HG02571 (cell line): ENCODE data around the gene CA6.
"Not testable (repeated sequence)": the region's sequence is repeated elsewhere in the genome, so short reads cannot be mapped to it uniquely, and the experiment has no call there.

Experiments
- ATAC-seq: cut with Tn5 transposase; IDR thresholded peaks from one replicate; pipeline ENCODE4 v1.9.1; 2021; ENCODE audit warnings: mild to moderate bottlenecking, moderate library complexity; ENCODE audit not compliant: unreplicated experiment

The CA6 gene

DNA sequence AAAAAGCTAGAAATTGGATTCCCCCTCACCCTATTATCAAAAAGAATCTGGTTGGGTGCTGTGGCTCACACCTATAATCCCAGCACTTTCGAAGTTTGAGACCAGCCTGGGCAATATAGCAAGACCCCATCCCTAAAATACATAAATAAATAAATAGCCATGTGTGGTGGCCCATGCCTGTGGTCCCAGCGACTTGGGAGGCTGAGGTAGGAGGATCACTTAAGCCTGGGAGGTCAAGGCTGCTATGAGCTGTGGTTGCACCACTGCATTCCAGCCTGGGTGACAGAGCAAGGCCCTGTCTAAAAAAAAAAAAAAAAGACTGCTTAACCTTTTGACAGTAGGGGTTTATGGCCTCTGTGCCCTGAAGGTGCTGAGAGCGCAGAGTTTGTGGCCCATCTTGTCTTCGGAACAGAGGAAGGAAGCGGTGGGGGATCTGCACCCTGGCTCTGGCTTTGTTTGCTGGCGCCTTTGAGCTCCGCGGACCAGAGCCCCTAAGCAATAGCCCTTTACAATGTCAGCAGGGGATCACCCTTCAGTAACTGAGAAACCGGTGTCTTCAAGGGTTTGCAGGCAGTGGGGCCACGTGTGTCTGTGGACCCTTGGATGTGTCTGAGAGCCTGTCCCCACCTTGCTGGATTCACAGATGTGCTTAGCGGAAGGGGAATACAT lies 58.5 kb downstream of the CA6 start:
- ATAC-seq = no peak

DNA sequence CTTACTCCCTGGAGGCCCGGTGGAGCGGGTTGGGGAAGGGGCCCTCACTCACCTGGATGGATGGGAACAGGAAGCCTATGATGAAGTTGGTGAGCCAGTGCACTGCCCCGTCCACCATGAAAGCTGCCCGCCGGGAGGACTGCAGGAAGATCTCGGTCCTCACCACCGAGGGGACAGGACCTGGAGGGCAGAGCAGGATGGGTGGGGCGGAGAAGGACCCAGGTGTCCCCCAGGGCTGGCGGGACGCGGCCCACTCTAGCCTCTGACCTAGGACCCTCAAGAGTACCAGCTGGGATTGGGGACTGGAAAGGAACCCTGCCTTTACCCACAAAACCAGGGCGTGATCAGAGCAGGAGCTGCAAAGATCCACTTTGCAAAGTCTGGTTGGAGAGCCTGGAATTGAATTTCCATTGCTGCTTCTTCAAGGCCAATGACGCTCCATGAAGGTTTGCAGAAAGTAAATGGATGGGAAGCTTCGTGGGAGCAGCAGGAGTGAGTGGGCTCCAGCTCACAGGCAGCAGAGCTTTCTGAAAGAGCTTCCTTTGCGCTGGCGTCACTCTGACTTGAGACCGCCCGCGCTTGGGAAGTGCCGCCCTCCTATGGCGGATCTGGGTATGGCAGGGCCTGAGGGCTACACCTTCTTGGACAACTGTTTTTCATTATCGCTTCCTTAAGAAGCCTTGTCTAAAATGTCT lies 59.2 kb downstream of the CA6 start:
- ATAC-seq = no peak

DNA sequence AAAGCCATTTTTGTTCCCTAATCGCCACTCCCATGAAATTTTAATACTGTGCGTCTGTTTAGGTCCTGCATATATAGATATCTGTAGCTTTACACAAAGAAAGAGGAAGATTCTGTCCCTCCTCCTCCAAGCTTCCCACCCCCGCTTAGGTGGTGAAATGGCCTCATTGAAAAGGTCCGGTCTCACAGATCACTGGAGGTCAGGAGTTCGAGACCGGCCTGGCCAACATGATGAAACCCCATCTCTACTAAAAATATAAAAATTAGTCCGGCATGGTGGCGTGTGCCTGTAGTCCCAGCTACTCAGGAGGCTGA lies 59.7 kb downstream of the CA6 start:
- no peak for ATAC-seq

DNA sequence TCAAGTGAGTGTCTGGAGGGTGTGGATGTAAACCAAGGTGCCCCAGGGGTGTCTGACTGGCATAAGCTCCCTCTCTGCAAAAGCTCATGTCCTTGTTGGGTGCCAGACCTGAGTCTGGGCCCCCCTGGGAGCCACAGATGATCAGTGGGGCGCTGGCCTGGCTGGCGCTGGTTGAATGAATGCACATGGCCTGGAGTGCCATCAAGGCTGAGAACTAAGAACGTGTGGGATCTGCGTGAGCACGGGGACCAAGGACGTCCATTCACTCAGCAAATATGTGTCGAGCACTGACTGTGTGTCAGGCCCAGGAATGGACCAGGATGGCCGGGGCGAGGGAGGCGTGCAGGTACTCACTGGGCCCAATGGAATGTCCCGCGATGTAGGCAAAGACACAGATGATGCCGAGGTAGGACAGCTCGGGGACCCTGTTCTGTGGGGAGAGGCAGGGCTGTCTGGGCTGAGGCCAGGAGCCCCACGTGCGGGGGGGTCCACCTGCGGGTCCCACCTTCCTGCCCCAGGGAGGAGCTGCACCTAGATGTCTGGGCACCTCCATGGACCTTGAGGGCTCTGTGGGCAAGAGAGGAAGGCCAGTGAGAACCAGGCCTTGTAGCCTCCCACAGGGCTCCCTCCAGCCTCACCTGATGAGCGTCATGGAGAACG lies 61.4 kb downstream of the CA6 start:
- ATAC-seq = no peak

DNA sequence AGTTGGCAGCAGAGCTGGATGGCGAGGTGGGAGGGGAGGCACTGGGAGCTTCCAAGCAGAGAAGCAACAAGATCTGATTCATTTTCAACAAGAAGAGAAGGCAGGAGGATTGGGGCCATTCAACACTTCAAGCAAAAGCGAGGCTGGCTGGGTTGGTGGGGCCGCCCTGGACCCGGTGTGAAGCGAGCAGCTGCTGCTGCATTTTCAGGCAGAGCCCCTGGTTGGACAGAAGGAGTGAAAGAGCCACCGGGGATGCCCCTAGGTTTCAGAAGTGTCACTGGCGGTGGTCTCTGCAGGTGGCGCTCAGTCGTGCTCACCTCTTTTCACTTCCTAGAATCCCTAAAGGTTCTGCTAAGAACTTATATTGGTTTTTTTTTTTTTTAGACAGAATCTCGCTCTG lies 62.6 kb downstream of the CA6 start:
- no peak for ATAC-seq

DNA sequence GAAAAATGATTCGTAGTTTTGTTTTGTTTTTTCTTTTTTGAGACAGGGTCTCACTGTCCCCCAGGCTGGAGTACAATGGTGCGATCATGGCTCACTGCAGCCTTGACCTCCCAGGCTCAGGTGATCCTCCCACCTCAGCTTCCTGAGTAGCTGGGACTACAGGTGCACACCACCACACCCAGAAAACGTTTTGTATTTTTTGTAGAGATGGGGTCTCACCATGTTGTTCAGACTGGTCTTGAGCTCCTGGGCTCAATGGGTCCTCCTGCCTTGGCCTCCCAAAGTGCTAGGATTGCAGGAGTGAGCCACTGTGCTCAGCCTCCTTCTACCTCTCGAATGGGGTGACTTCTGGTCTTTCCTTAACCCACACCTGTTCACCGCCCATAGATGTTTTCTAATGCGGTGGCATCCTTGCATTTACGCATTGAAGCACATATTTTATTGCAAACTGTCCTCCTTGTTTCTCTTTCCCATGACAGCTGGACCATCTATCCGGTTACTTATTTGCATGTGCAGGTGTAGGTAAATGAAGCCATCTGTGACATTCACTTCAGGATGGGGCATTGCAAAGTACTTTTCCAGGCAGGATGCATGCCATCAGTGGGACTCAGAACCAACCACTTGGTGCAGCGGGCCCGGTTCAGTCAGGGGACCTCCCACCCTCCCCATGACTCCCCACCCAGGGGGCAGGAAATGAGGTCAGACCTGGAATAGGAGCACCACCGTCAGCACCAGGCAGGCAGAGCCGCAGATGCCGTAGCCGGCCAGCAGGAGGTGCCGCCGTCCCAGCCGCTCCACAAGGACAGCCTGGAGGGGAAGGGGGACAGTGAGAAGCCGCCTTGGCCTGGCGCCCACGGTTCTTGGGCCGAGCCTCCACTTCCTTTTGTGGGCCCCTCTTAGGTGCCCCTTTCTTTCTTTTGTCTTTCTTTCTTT lies 64.0 kb downstream of the CA6 start:
- ATAC-seq = no peak

DNA sequence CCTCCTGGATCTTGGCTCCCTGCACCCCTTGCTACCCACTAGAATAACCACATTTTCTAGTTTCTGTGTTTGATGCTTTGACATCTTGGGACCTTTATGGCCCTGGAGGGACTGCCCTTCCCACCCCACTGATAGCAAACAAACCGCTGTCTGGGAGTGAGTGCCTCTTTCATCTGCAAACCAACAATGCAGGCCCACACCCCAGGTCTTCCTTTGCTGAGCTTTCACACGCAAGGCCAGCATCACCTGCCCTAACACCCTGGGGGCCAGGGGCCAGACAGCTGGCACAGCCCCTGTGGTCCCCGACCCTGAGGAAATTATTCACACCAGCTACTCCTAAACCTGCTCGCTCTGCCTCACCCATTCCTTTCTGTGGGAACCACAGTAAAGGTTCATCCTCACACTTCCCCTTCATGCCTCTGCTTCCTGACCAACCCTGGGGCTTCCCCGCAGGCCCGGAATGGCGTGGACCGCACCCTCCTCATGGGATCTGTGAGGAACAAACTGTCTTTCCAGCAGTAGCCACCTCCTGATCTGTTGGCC lies 65.2 kb downstream of the CA6 start:
- no peak for ATAC-seq

DNA sequence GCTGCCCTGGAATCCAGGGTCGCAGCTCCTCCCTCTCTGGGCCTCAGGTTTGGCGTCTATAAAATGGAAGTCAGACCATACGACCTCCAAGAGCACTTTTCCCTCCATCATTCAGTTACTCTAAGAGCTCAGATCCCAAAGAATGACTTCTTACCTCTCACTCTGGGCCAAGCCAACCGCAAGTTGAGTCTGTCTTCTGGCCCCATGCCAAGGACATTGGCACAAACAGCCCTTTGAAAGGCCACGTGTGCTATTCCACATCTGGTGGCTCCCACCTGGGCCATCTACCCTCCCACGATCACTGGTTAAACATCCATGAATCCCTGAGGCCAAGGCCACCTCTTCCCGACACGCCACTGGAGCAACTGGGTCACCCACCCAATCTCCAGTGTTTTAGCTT lies 68.2 kb downstream of the CA6 start:
- ATAC-seq = no peak

DNA sequence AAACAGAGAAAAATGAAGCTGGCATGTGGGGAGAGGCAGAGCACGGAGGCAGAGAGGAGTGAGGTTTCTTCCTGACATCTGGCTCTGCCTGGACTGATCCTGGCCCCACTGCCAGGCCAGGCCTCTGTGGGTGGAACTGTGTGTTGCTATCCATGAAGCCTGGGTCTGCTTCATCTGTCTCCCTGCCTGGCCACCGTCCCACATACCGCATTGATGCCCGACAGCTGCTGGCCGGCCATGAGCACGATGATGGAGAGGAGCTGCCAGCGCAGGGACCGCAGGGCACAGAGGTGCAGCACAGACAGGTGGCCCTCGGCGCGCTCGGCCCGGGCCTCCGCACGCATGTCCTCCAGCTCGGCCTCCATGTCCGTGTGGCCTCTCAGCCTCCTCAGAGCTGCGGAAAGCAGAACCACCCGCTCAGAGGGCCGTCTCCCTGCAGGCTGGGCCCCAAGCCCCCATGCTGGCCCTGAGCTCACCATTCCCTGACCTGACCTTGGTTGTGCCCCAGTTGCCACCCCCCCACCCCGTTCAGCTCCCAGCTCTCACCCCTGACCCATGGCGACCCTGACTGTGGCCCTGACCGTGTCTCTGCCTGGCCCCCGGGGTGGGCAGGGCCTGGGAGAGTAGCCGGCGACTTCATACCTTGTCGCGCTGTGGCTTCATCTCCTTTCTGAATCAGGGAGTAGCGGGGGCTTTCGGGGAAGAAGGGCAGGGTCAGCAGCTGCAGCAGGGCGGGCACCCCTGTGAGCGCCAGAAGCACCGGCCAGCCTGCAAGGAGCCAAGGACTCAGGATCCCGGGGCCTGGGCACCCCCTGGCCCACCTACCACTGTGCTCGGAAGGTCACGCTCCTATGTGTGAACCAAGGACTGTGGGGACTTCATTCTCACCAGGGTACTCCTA lies 69.1 kb downstream of the CA6 start:
- no peak for ATAC-seq

DNA sequence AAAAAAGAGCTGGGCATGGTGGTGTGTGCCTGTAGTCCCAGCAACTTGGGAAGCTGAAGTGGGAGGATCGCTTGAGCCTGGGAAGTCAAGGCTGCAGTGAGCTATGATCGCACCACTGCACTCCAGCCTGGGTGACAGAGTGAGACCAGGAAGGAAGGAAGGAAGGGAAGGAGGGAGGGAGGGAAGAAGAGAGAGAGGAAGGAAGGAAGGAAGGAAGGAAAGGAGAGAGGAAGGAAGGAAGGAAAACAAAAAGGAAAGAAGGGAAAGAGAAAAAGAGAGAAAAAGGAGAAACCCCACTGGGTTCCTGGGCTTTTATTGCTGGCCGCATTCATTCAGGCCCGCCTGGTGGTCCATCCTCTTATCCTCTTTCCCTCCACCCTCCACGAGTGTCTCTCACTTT lies 70.8 kb downstream of the CA6 start:
- ATAC-seq = no peak

DNA sequence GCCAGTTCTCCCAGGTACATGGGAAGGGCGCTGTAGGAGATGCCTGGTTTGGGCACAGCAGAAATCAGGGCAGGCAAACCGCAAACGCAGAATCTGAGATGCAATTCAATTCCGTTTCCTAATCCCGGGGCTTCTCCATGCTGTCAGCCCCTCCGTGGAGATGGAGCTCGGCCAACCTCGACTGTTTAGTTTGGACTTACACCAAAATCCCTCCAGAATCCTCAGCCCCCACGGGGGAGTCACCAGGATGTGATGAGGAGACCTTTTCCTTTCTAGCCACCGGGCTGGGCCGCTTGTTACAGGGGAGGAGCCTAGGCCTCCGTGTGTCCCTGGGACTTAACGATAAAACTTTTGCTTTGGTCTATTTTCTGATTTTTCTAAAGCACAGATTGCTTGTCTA lies 72.7 kb downstream of the CA6 start:
- ATAC-seq = no peak

DNA sequence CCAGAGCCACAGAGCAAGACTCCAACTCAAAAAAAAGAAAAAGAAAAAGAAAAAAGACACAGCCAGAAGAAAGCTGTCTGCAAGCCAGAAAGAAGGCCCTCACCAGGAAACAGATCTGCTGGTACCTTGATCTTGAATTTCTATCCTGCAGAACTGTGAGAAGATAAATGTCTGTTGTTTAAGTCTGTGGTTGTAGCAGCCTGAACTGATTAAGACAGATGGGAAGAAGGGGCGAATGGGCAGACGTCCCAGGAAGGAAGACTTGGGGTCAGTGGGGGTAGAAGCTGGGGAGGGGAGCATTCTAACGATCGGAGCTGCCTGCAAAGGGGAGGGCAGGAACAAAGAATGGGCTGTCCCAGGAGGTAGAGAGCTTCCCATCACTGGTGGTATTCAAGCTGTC lies 74.2 kb downstream of the CA6 start:
- no peak for ATAC-seq

DNA sequence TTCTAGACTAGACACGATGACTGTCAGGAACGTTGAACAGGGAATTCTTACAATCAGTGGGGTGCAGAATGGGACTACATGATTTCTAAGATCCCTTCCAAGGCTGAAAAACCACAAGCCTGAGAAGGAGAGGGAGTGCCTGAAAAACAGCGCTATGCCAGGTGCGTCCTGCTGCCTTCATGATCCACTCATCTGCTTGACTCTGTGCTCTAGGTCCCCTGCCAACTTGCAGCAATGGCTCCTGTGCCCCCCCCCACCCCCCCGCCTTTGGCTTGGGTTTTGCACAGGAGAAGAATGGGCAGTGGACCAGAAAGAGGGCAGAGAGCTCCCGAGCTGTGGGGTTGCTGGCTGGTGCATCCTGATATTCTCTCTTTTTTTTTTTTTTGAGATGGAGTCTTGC lies 74.6 kb downstream of the CA6 start:
- no peak for ATAC-seq

DNA sequence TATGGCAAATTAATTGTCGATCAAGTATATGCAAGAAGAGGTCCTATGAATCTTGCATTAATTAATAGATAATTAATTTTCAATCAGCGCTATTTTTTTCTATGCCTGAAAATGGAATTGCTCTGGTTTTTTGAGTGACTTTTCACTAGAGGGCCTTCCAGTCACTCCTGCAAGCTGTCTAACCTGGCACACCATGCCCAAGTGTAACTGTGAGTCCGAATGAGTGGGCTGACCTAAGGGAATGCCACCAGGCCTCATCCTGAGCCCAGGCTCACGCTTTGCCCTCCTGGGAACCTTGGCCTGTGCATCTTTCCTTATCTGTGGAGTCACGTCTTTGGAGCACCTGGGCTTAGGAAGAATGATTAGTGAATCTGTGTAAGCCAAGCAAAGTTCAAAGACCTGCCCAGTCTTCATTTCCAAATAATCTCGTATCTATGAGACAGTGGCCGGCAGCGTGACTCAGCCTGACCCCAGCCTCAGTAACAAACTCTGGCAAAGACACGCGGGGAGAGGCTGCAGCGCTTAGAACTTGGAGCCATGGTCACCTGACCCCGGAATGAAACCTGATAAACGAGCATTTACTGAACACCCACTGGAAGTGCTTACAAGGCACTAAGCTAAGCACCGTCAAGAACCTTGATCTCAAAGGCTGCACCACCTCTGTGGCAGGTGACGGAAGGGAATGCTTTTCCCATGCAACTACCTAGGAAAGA lies 76.5 kb downstream of the CA6 start:
- not testable (repeated sequence) for ATAC-seq

DNA sequence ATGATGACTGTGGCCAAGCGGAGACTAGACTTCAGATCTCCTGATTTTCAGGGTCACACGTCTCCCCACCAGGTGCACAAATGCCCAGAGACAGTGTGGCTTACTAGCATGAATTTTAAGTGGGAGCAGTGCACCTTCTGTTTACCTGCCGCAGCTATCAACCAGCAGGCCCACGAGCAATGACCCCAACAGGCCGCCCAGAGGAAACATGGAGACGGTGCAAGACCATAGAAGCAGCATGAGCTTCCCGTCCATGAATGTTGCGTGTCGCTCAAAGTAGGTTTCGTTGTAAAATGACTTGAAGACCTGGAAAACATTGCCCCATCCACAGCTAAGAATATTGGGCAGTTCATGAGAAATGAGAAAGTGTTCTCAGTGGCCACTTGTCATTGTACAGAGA lies 77.1 kb downstream of the CA6 start:
- ATAC-seq = no peak
